ENCODE results near the gene STMND1.
"Not testable (repeated sequence)": the region's sequence is repeated elsewhere in the genome, so short reads cannot be mapped to it uniquely, and the experiment has no call there.

GRCh38 chr6:17070400-17070799, 31.4 kb upstream of the STMND1 start:
- TF ChIP-seq, protein P1, sequence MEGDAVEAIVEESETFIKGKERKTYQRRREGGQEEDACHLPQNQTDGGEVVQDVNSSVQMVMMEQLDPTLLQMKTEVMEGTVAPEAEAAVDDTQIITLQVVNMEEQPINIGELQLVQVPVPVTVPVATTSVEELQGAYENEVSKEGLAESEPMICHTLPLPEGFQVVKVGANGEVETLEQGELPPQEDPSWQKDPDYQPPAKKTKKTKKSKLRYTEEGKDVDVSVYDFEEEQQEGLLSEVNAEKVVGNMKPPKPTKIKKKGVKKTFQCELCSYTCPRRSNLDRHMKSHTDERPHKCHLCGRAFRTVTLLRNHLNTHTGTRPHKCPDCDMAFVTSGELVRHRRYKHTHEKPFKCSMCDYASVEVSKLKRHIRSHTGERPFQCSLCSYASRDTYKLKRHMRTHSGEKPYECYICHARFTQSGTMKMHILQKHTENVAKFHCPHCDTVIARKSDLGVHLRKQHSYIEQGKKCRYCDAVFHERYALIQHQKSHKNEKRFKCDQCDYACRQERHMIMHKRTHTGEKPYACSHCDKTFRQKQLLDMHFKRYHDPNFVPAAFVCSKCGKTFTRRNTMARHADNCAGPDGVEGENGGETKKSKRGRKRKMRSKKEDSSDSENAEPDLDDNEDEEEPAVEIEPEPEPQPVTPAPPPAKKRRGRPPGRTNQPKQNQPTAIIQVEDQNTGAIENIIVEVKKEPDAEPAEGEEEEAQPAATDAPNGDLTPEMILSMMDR (IDR thresholded peaks at IDR 0.05), result not testable (repeated sequence)
- not testable (repeated sequence) for TF ChIP-seq POLR2A (IDR thresholded peaks at IDR 0.05)
